EH (cell line): Measurements from ENCODE around the gene MTCL3.
"Not testable (repeated sequence)": the region's sequence is repeated elsewhere in the genome, so short reads cannot be mapped to it uniquely, and the experiment has no call there.

Source experiments
- DNase-seq: peaks from one replicate; pipeline ENCODE4 v3.0.0-alpha.2; 2015; ENCODE audit warnings: low read depth

Gene MTCL3

DNA sequence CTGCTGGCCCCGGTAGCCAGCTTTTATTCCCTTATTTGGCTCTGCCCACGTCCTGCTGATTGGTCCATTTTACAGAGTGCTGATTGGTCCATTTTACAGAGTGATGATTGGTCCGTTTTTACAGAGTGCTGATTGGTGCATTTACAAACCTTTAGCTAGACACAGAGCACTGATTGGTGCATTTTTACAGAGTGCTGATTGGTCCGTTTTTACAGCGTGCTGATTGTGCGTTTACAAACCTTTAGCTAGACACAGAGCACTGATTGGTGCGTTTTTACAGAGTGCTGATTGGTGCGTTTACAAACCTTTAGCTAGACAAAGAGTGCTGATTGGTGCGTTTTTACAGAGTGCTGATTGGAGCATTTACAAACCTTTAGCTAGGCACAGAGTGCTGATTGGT lies 90.6 kb downstream of the MTCL3 start:
- not testable (repeated sequence) for DNase-seq

DNA sequence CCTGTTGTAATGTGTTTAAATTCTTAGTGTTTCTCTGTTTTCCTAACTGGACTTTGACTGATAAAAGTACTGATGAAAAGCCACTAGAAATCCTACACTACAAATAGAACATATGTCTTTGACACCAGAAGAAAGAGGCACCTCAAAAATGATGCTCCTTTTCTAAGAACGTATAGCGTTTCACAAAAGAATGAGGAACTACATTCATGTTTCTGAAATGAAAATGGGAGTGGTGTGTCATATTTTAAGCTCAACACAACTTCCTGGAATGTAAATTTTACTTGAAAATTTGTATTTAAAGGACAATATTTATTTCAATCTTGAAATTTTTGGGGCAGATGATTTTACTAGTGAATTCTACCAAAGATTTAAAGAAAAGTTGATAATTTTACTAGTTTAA lies 95.2 kb downstream of the MTCL3 start:
- no peak for DNase-seq
